ENCODE measurements around the gene REM1.
A peak's percentile ranks its signal among the peaks of the same experiment; 100 is the strongest.
"Not testable (repeated sequence)": the region's sequence is repeated elsewhere in the genome, so short reads cannot be mapped to it uniquely, and the experiment has no call there.

REM1 gene

GRCh38 chr20:31474758-31475427 lies at the start of gene REM1, which contains the start of gene DEFB124:
Gene REM1, plus strand, starts transcription at chr20:31475288. Its CDS starts 1,158 bp downstream, at chr20:31476446.
Gene DEFB124, minus strand, starts transcription at chr20:31475127. Its CDS starts 2,114 bp downstream, at chr20:31473013.
- no peak for DNase-seq

DNA sequence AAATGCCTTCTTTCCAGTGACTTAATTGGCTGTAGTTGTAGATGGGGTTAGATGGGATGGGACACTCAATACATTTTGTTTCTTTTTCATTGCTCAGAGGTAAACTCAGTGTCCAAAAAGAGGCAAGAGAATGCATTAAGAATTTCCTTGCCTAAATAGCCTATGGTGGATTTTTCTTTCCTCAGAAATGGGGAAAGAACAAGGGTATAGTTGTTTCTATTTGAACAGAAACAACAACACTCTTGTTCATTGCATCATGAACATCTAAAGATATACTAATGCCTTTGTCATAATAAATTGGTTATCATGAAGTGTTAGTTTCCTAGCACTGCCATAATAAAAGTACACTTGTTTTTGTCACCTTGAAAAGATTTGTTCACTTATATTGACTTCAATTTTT lies 49.3 kb upstream of the REM1 start:
- DNase-seq, result no peak

DNA sequence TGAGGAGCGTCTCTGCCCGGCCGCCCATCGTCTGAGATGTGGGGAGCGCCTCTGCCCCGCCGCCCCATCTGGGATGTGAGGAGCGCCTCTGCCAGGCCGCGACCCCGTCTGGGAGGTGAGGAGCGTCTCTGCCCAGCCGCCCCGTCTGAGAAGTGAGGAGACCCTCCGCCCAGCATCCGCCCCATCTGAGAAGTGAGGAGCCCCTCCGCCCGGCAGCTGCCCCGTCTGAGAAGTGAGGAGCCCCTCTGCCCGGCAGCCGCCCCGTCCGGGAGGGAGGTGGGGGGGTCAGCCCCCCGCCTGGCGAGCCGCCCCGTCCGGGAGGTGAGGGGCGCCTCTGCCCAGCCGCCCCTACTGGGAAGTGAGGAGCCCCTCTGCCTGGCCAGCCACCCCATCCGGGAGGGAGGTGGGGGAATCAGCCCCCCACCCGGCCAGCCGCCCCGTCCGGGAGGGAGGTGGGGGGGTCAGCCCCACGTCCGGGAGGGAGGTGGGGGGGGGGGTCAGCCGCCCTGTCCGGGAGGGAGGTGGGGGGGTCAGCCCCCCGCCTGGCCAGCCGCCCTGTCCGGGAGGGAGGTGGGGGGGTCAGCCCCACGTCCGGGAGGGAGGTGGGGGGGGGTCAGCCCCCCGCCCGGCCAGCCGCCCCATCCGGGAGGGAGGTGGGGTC lies 48.1 kb upstream of the REM1 start:
- DNase-seq, result not testable (repeated sequence)

GRCh38 chr20:31427576-31427975 lies 47.5 kb upstream of the REM1 start:
- not testable (repeated sequence) for DNase-seq

GRCh38 chr20:31430568-31431115 lies 44.4 kb upstream of the REM1 start:
- no peak for DNase-seq

- peak; percentile 41 for DNase-seq
Measured at GRCh38 chr20:31440012-31440659, 35.0 kb upstream of the REM1 start, which contains the start of gene DEFB123. Gene DEFB123, plus strand, starts transcription at chr20:31440632. Its CDS starts 67 bp downstream, at chr20:31440699.

DNA sequence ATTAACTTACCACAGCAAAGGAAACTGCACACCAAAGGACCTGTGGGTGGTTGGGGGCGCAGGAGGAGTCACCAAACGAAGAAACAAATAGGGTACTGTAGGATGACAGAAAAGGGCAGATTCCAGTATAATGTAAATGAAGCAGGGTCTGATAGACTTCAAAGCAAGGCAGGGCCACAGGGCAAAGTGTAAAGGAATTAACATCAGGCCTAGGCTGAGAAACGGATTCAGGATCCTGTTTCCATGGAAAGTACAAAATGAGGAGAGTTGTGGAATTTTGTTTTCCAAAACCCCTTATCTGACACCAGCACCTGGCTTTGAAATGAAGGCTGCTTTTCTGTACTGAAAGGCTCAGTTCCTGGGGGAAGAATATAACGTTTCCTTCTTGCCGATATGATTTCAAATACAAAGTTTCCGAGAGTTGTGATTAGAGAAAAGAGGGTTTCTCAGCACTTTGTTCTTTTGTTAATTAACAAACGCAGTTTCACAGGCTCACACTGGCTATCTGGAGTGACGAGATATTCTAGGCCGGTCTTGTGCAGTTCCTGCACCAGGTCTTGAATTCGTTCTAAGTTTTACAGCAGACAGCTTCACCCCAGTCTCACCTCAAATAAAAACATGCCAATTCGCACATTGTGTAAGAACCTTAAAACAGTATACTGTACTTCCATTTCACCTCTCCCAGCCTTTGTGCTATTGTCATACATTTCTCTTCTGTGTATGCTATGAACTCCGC lies 28.8 kb upstream of the REM1 start:
- DNase-seq, result no peak

DNA sequence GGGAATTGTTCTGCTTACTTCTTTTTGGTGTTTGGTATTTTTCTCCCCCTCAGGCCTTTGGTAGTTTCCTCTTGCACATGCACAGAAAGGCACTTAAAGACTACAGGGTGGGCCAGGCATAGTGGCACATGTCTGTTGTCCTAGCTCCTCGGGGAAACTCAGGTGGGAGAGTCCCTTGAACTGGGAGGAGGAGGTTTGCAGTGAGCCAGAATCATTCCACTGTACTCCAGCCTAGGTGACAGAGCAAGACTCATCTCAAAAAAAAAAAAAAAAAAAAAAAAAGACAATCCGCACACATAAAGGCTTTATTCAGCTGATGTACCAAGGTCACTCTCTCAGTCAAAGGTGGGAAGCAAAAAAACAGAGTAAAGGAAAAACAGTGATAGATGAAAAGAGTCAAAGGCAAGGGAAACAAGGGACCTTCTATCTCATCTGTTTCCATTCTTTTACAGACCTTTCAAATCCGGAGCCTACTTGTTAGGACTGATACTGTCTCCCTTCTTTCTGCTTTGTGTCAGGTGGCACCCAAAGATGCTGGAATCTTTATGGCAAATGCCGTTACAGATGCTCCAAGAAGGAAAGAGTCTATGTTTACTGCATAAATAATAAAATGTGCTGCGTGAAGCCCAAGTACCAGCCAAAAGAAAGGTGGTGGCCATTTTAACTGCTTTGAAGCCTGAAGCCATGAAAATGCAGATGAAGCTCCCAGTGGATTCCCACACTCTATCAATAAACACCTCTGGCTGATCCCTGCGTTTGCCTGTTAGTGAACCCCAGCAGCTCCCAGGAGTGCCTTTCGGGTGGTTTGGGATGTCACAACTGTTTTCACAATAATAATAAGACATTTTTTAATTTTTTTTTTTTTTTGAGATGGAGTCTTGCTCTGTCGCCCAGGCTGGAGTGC lies 25.3 kb upstream of the REM1 start:
- no peak for DNase-seq

GRCh38 chr20:31452575-31452974 lies 22.5 kb upstream of the REM1 start:
- no peak for DNase-seq

DNA sequence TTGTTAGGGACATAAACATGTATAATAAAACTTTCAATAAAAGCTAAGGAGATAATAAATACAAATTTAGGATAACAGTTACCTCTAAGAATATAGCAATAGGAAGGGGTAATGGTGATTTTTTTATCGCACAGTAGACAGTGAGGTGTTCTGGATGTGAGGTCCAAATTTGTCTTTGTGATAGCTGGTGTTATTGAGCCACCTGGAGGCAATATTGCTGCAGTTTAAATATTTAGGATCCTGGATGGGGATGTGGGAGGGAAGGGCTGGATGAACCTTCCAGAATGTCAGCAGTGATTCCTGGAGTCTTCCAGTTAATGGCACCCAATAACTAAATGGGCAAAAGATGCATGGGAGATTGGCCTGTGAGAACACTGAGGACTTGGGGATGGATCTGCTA lies 20.7 kb upstream of the REM1 start:
- no peak for DNase-seq

GRCh38 chr20:31470946-31471345 lies 4.1 kb upstream of the REM1 start:
- DNase-seq, result not testable (repeated sequence)

- DNase-seq, result no peak
Measured at GRCh38 chr20:31472395-31473330, 2.4 kb upstream of the REM1 start.

GRCh38 chr20:31473331-31474096 lies 1.6 kb upstream of the REM1 start:
- no peak for DNase-seq

DNA sequence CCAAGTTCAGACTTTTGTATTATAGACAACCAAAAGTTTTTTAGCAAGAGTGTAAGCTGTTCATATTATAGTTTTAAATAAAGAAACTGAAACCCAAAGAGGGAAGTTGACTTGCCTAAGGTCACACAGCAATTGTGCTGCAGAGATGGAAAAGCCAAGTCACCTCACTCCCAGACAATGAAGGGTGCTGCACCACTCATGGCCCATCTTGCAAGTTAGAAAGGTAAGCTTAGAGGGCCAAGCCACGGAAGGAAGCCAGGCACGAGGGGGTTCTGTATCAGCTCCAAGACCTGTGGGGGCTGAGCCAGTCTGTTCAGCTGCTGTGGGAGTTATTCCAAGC lies 1.0 kb upstream of the REM1 start:
- no peak for DNase-seq

GRCh38 chr20:31475472-31476293 lies 595 bp downstream of the REM1 start:
- no peak for DNase-seq

DNA sequence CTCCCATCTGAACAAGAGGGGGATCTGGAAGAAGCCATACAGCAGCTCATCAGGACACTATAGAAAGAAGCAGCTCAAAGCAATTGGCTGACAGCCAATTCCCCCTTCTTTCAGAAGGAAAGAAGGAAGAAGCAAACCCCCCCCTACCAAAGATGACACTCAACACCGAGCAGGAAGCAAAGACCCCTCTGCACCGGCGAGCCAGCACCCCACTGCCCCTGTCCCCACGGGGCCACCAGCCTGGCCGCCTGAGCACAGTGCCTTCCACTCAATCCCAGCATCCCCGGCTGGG lies 1.2 kb downstream of the REM1 start:
- DNase-seq, result no peak

GRCh38 chr20:31476643-31477215 lies 1.6 kb downstream of the REM1 start:
- DNase-seq, result no peak

- peak; percentile 37 for DNase-seq
Measured at GRCh38 chr20:31484001-31484400, 8.9 kb downstream of the REM1 start.

Measured in stimulated activated CD4-positive, alpha-beta T cell treated with anti-CD3 and anti-CD28 coated beads, Interleukin-15, amount 100 ng/mL, for 24 hours (primary cell).